Measurements from ENCODE around the gene HHAT. TPM values are rescaled to one million over a fixed set of nuclear protein-coding genes. Genes with fewer than 3 reads are reported as not detected.

Gene HHAT
- total RNA-seq, 4 donors from 2014 or later = 0.31 to 0.33 (median 0.33) TPM; not detected in 1

DNA sequence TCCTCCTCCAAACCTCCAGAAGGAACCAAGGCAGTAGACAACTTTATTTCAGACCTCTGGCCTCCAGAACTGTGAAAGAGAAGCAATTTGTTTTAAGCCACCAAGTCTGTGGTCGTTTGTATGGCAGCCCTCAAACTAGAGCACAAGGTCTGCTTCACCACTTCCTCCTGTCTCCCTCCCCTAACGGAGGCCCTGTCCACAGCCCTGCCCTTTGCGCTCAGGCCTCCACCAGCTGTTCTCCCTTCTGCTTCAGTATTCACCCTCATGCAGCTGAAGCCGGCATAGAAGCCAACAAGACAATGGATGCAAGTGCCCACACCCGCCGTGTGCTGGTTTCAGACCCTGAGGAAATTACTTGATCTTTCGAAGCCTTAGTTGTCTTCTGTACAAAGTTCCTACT lies 364.1 kb downstream of the HHAT start:
- TF ChIP-seq CTCF (IDR thresholded peaks at IDR 0.05 in 4 of 5, conservative IDR thresholded peaks at IDR 0.05 in 1 of 5) (no peak), POLR2A (IDR thresholded peaks at IDR 0.05) (no peak)
- no peaks in the 10 kb centered on the region for H3K36me3 ChIP-seq
- no peak overlapping the region for H3K4me3 ChIP-seq
- intact Hi-C loops (cut with DNase I; ENCODE audit: low total_unique reads) (no loop called here), in situ Hi-C loops (cut with MboI; ENCODE audit: low sequenced_read_pairs in 4 of 4) (no loop called here)
- ATAC-seq (no peak), DNase-seq (no peak)
- H3K27me3 ChIP-seq = no peaks in the 10 kb centered on the region
- no peak overlapping the region for H3K27ac ChIP-seq
- no peaks in the 10 kb centered on the region for H3K4me1 ChIP-seq
- H3K9me3 ChIP-seq = no peaks in the 10 kb centered on the region

DNA sequence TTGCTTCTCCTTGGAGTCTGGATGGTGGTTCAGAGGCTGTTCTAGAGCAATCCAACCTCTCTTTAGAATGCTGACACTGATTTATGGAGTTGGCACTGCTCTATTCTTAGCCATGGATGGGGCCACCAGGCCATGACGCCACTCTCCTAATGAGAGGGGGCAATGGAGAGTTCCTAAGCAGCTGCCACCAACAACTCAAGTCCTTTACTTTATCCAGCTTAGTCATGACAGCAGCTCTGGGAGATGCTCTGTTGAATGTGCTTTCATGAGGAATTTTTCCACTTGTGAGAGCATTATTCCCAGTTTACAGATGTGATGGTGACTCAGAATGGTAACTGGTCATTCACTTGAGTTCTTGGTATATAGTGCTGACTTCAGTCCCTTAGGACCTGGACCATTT lies 366.3 kb downstream of the HHAT start:
- Histone ChIP-seq H3K9me3 (no peaks in the 10 kb centered on the region), H3K4me3 (no peak overlapping the region), H3K27ac (no peak overlapping the region), H3K36me3 (no peaks in the 10 kb centered on the region), H3K27me3 (no peaks in the 10 kb centered on the region), H3K4me1 (no peaks in the 10 kb centered on the region)
- ATAC-seq = no peak
- TF ChIP-seq POLR2A (IDR thresholded peaks at IDR 0.05) (no peak), CTCF (IDR thresholded peaks at IDR 0.05 in 4 of 5, conservative IDR thresholded peaks at IDR 0.05 in 1 of 5) (no peak)
- no peak for DNase-seq
- in situ Hi-C loops (cut with MboI; ENCODE audit: low sequenced_read_pairs in 4 of 4) (no loop called here), intact Hi-C loops (cut with DNase I; ENCODE audit: low total_unique reads) (no loop called here)

DNA sequence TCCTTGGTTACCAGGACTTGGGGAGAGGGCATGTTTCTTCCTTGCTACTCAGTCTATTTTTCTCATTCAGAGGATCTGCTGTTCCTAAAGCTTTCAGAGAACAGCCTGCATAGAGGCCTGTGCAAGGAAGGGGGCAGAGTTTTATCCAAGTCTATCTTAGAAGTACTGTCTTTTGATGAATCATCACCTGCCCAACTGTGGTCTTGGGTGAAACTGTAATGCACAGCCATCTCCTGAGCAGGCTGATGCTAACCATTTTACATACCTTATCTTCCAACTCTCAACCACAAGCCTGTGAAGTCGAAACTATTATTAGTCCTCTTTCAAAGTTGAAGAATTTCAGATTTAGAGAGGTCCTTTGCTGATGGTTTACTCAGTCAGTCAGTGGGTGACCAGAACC lies 368.0 kb downstream of the HHAT start:
- Histone ChIP-seq H3K9me3 (no peaks in the 10 kb centered on the region), H3K36me3 (no peaks in the 10 kb centered on the region), H3K4me3 (no peak overlapping the region), H3K27ac (no peak overlapping the region), H3K4me1 (no peaks in the 10 kb centered on the region), H3K27me3 (no peaks in the 10 kb centered on the region)
- TF ChIP-seq CTCF (IDR thresholded peaks at IDR 0.05 in 4 of 5, conservative IDR thresholded peaks at IDR 0.05 in 1 of 5) (no peak), POLR2A (IDR thresholded peaks at IDR 0.05) (no peak)
- ATAC-seq = no peak
- no peak for DNase-seq
- intact Hi-C loops (cut with DNase I; ENCODE audit: low total_unique reads) = no loop called here
- in situ Hi-C loops (cut with MboI; ENCODE audit: low sequenced_read_pairs in 4 of 4) = no loop called here

DNA sequence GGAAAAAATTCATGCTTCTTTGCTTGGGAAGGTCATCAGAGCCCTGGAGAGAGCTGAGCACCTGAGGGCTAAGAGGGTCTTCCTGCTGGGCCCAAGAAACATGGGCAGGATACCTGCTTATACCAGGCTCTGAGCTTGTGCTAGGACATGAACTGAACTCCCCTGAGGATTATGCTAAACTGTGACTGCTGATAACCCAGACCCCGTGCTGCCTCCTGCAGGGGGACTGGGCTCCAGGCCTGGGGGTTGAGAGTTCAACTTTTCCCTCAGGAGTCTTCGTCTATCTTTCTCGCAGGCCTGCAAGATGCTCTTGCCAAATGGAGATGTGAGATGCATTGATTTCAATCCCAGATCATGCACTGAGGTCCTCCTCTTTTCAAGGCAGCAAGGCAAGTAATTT lies 368.5 kb downstream of the HHAT start:
- Histone ChIP-seq H3K36me3 (no peaks in the 10 kb centered on the region), H3K27ac (no peak overlapping the region), H3K4me3 (no peak overlapping the region), H3K27me3 (no peaks in the 10 kb centered on the region), H3K9me3 (no peaks in the 10 kb centered on the region), H3K4me1 (no peaks in the 10 kb centered on the region)
- in situ Hi-C loops (cut with MboI; ENCODE audit: low sequenced_read_pairs in 4 of 4) (no loop called here), intact Hi-C loops (cut with DNase I; ENCODE audit: low total_unique reads) (no loop called here)
- ATAC-seq (no peak), DNase-seq (no peak)
- TF ChIP-seq CTCF (IDR thresholded peaks at IDR 0.05 in 4 of 5, conservative IDR thresholded peaks at IDR 0.05 in 1 of 5) = no peak
- TF ChIP-seq POLR2A (IDR thresholded peaks at IDR 0.05) = no peak

- intact Hi-C loops (cut with DNase I; ENCODE audit: low total_unique reads) (no loop called here), in situ Hi-C loops (cut with MboI; ENCODE audit: low sequenced_read_pairs in 4 of 4) (no loop called here)
- H3K36me3 ChIP-seq = no peaks in the 10 kb centered on the region
- H3K4me3 ChIP-seq = no peak overlapping the region
- H3K27ac ChIP-seq = no peak overlapping the region
- no peaks in the 10 kb centered on the region for H3K9me3 ChIP-seq
- TF ChIP-seq CTCF (IDR thresholded peaks at IDR 0.05 in 4 of 5, conservative IDR thresholded peaks at IDR 0.05 in 1 of 5) (no peak), POLR2A (IDR thresholded peaks at IDR 0.05) (no peak)
- ATAC-seq = no peak
- no peaks in the 10 kb centered on the region for H3K4me1 ChIP-seq
- no peak for DNase-seq
- H3K27me3 ChIP-seq = no peaks in the 10 kb centered on the region
These were observed 370.0 kb downstream of the HHAT start for GRCh38 chr1:210698661-210699060.

All from gastrocnemius medialis (tissue), 4 donors.